Keratinocyte (primary cell): ENCODE data around the gene KRT34. TPM values are rescaled to one million over a fixed set of nuclear protein-coding genes. Genes with fewer than 3 reads are reported as not detected.
A peak's percentile ranks its signal among the peaks of the same experiment; 100 is the strongest.

Experiments used
- DNase-seq: peaks from one replicate; pipeline ENCODE4 v3.0.0-alpha.2; 2011; ENCODE audit warnings: low read depth, missing footprints, low spot score
- FAIRE-seq: peaks from 2 replicates; lab custom pipeline; 2011; peaks lifted over from hg19 to GRCh38; lab: Jason Lieb, UNC
- H2AFZ ChIP-seq: 2 replicates; pipeline ENCODE4 v1.6.0; 2012; ENCODE audit warnings: low read length, control low read depth, inconsistent platforms; ENCODE audit not compliant: control insufficient read depth
- H3K27ac ChIP-seq: 2 replicates; pipeline ENCODE4 v1.5.1; 2011; ENCODE audit warnings: low read length; ENCODE audit not compliant: control insufficient read depth, insufficient read depth
- H3K27me3 ChIP-seq: 3 replicates; pipeline ENCODE4 v1.6.0; 2011; ENCODE audit warnings: low read length; ENCODE audit not compliant: control insufficient read depth, insufficient read depth; ENCODE audit errors: extremely low read depth
- H3K36me3 ChIP-seq, 2 experiments: 2 replicates in 1 of 2; 3 replicates in 1 of 2; pipeline ENCODE4 v1.5.1; 2011; ENCODE audit warnings: low read length in 2 of 2, mild to moderate bottlenecking in 1 of 2; ENCODE audit not compliant: control insufficient read depth in 2 of 2, insufficient read depth in 2 of 2; ENCODE audit errors: extremely low read depth in 1 of 2
- H3K4me1 ChIP-seq: 3 replicates; pipeline ENCODE4 v1.5.1; 2011; ENCODE audit warnings: low read length; ENCODE audit not compliant: control insufficient read depth, insufficient read depth; ENCODE audit errors: extremely low read depth
- H3K4me2 ChIP-seq: 3 replicates; pipeline ENCODE4 v1.6.0; 2011; ENCODE audit warnings: low read depth, low read length; ENCODE audit not compliant: control insufficient read depth, insufficient read depth; ENCODE audit errors: extremely low read depth
- H3K4me3 ChIP-seq, 3 experiments: fragments of 200-600 bp in 1 of 3; sonication (generic) in 1 of 3; 2 replicates in 2 of 3; 3 replicates in 1 of 3; pipeline ENCODE4 v1.5.1; 2011 to 2016; ENCODE audit warnings: low read length in 3 of 3, mild to moderate bottlenecking in 3 of 3, control low read depth in 2 of 3, inconsistent platforms in 1 of 3, low read depth in 1 of 3, mixed read lengths in 1 of 3, mixed run types in 1 of 3, moderate library complexity in 1 of 3; ENCODE audit not compliant: control insufficient read depth in 2 of 3, insufficient read depth in 2 of 3; ENCODE audit errors: extremely low read depth in 1 of 3
- H3K79me2 ChIP-seq: 2 replicates; pipeline ENCODE4 v1.6.0; 2012; ENCODE audit warnings: low read length; ENCODE audit not compliant: control insufficient read depth, insufficient read depth
- H3K9ac ChIP-seq: 3 replicates; pipeline ENCODE4 v1.6.0; 2011; ENCODE audit warnings: low read length; ENCODE audit not compliant: control insufficient read depth, insufficient read depth; ENCODE audit errors: extremely low read depth
- H3K9me1 ChIP-seq: 3 replicates; pipeline ENCODE4 v1.6.0; 2011; ENCODE audit warnings: low read length; ENCODE audit not compliant: control insufficient read depth, insufficient read depth; ENCODE audit errors: extremely low read depth
- H3K9me3 ChIP-seq: 2 replicates; pipeline ENCODE4 v1.5.1; 2012; ENCODE audit warnings: low read depth, low read length; ENCODE audit not compliant: control insufficient read depth
- H4K20me1 ChIP-seq: 3 replicates; pipeline ENCODE4 v1.6.0; 2011; ENCODE audit warnings: low read length; ENCODE audit not compliant: control insufficient read depth, insufficient read depth; ENCODE audit errors: extremely low read depth
- EZH2 ChIP-seq: IDR thresholded peaks from one replicate; pipeline ENCODE4 v1.6.1; 2012; ENCODE audit warnings: inconsistent platforms, mild to moderate bottlenecking, low read length, moderate library complexity
- dilution Hi-C: fragments of 300-500 bp; cut with MboI; formaldehyde crosslinking; loops from one replicate; pipeline ENCODE4 v1.7.0; 2020; ENCODE audit warnings: low sequenced_read_pairs; ENCODE audit not compliant: extremely low pct_ligation_motif_present
- polyA plus RNA-seq, 5 experiments: library from polyadenylated mRNA; depleted of rRNA in 3 of 5; stranded (reverse) in 3 of 5; stranded (forward) in 1 of 5; unstranded in 1 of 5; fragments of >200 nt; gene quantifications; 1 replicate in 1 of 5; 2 replicates in 3 of 5; 3 replicates in 1 of 5; pipeline versions ENCODE4 v1.2.1 to v1.2.3, GENCODE V29; 2011 to 2012; ENCODE audit warnings: missing spikeins in 2 of 5, low read depth in 1 of 5, low replicate concordance in 1 of 5
- TF ChIP-seq, protein P1 (sequence below), 3 experiments: IDR thresholded peaks in 1 of 3; conservative IDR thresholded peaks in 1 of 3; optimal IDR thresholded peaks in 1 of 3; 2 replicates in 2 of 3; 3 replicates in 1 of 3; pipeline versions ENCODE3 to v1.5.1; 2011; ENCODE audit warnings: low read length in 3 of 3, mild to moderate bottlenecking in 3 of 3, moderate library complexity in 2 of 3, control low read depth in 1 of 3, inconsistent platforms in 1 of 3; ENCODE audit not compliant: insufficient read depth in 2 of 3; ENCODE audit errors: extremely low read depth in 1 of 3

The KRT34 gene
- polyA plus RNA-seq, 1 donor (not counting 4 experiments of a cell fraction or from before 2014, with no cell fraction given), result 4.8 TPM

DNA sequence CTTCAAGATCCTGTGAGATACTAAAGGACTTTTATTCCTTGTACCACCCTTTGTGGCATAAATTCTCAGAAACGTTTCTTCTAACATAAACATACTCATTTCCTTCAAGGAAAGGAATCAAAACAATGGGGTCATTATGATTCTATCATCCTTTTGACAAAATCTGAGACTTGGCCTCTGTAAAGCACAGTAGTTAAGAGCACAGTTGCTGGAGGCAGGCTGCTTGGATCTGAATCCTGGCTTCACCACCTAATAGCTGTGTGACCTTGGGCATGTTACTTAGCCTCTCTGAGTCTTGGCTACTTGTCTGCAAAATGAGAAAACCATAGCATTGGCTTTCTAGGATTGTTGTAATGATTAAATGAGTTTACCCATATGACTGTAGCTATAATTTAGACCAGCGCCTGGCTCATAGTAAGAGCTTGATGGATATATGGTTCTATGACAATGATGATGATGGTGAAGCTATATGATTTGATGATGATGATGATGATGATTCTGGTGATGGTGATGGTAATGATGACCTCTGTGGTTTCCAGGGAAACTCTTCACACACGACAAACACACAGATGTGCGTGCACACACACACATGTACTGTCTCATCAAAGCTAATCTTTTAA lies 21.4 kb upstream of the KRT34 start:
- Histone ChIP-seq H4K20me1 (no peaks in the 10 kb centered on the region), H3K4me1 (peaks cover 29% of the 10 kb centered on the region), H3K79me2 (no peaks in the 10 kb centered on the region), H3K27me3 (no peaks in the 10 kb centered on the region), H3K9ac (no peak overlapping the region), H3K27ac (peak overlapping the region; percentile 34), H3K36me3 (no peaks in the 10 kb centered on the region), H3K4me2 (peak overlapping the region; percentile 9), H3K9me1 (no peaks in the 10 kb centered on the region), H2AFZ (no peak overlapping the region), H3K4me3 (no peak overlapping the region), H3K9me3 (no peaks in the 10 kb centered on the region)
- TF ChIP-seq, protein P1, sequence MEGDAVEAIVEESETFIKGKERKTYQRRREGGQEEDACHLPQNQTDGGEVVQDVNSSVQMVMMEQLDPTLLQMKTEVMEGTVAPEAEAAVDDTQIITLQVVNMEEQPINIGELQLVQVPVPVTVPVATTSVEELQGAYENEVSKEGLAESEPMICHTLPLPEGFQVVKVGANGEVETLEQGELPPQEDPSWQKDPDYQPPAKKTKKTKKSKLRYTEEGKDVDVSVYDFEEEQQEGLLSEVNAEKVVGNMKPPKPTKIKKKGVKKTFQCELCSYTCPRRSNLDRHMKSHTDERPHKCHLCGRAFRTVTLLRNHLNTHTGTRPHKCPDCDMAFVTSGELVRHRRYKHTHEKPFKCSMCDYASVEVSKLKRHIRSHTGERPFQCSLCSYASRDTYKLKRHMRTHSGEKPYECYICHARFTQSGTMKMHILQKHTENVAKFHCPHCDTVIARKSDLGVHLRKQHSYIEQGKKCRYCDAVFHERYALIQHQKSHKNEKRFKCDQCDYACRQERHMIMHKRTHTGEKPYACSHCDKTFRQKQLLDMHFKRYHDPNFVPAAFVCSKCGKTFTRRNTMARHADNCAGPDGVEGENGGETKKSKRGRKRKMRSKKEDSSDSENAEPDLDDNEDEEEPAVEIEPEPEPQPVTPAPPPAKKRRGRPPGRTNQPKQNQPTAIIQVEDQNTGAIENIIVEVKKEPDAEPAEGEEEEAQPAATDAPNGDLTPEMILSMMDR (optimal IDR thresholded peaks at IDR 0.05 in 1 of 3, IDR thresholded peaks at IDR 0.05 in 1 of 3, conservative IDR thresholded peaks at IDR 0.05 in 1 of 3; ENCODE audit: extremely low read depth in 1 of 3, insufficient read depth in 2 of 3, low read length in 3 of 3), result no peak
- no peak for TF ChIP-seq EZH2
- FAIRE-seq, result no peak
- no peak for DNase-seq
- dilution Hi-C loops, result no loop called here

DNA sequence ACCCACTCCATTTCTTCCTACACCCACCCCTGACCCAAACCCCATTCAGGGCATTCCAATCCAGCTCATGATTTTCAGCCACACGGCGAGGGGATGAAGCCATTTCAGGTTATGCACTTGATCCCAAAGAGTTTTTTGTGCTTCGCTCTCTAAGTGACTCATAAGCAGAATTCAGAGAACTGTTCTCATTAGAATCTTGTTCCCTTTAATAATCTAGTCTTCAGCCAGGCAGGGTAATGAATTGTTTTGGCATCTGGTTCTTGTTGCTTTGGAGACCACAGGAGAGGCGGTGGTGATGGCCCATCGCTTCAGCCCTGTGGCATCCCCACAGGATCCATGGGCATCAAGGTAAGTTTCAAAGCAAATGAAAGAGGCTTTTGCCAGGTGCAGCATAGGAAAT lies 20.1 kb upstream of the KRT34 start:
- Histone ChIP-seq H4K20me1 (no peaks in the 10 kb centered on the region), H3K4me3 (no peak overlapping the region), H3K27ac (no peak overlapping the region), H3K4me2 (no peak overlapping the region), H3K79me2 (peaks cover 5% of the 10 kb centered on the region), H3K36me3 (no peaks in the 10 kb centered on the region), H3K27me3 (no peaks in the 10 kb centered on the region), H2AFZ (no peak overlapping the region), H3K9ac (peak overlapping the region; percentile 2), H3K9me3 (no peaks in the 10 kb centered on the region), H3K9me1 (no peaks in the 10 kb centered on the region), H3K4me1 (peaks cover 36% of the 10 kb centered on the region)
- TF ChIP-seq, protein P1 (optimal IDR thresholded peaks at IDR 0.05 in 1 of 3, IDR thresholded peaks at IDR 0.05 in 1 of 3, conservative IDR thresholded peaks at IDR 0.05 in 1 of 3; ENCODE audit: extremely low read depth in 1 of 3, insufficient read depth in 2 of 3, low read length in 3 of 3), result no peak
- TF ChIP-seq EZH2, result no peak
- DNase-seq, result no peak
- dilution Hi-C loops, result no loop called here
- peak; percentile 76 for FAIRE-seq
